A673 (cell line): ENCODE data around the gene SLC29A3.

Experiments
- CTCF ChIP-seq: fragments of 300-800, 200-600 bp; sonication (generic); conservative IDR thresholded peaks from 2 replicates; pipeline ENCODE4 v1.5.1; 2017; ENCODE audit warnings: low read depth, mild to moderate bottlenecking, antibody characterized with exemption, low read length, moderate library complexity, mixed read lengths
- EZH2 ChIP-seq: fragments of 200-600 bp; sonication (generic); IDR thresholded peaks from 2 replicates; pipeline ENCODE4 v1.6.1; 2017; ENCODE audit warnings: borderline replicate concordance, low read depth, mild to moderate bottlenecking, mixed read lengths, antibody characterized with exemption, low read length; ENCODE audit not compliant: poor library complexity, severe bottlenecking

- TF ChIP-seq CTCF = no peak
- no peak for TF ChIP-seq EZH2
Measured at GRCh38 chr10:71388583-71389310, 69.7 kb downstream of the SLC29A3 start.
